HK-2 (cell line): Measurements from ENCODE around the gene SLC38A9.
"Not testable (repeated sequence)": the region's sequence is repeated elsewhere in the genome, so short reads cannot be mapped to it uniquely, and the experiment has no call there.

ENCODE experiments used
- DNase-seq: peaks from one replicate; pipeline ENCODE4 v3.0.0-alpha.2; 2018; ENCODE audit not compliant: unreplicated experiment

The SLC38A9 gene

DNA sequence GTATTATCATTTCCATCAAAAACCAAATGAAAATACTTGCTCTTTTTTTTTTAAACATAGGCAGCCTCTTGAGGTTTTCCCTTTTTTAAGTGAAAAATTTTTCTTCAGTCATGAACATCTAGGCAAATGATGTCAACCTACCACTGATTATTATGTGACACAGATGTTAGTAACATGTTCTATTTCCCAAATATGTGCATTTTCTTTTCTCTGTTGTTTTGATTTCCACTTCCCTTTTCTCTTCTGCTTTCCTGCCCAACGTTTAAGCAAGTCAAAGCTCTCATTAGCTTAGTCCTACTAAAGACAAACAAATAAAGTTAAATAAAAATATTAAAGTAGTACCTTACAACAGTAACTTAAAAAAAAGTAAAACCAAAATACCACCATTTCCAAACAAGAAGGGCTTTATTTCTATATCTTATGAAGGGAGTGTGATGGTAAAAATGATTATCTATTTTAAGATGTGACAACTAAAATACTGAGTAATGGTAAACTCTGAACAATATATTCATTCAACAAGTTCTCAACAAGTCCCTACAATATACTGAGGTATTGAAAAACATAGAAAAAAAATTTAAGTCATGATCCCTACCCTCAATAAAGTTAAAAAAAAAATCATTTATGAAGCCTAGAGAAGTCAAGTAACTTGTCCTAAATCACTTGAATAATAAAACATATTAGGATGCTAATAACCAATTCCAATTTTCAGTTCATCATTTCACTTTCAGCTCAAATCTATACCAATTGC is 9.4 kb downstream of the SLC38A9 start:
- DNase-seq: no peak

DNA sequence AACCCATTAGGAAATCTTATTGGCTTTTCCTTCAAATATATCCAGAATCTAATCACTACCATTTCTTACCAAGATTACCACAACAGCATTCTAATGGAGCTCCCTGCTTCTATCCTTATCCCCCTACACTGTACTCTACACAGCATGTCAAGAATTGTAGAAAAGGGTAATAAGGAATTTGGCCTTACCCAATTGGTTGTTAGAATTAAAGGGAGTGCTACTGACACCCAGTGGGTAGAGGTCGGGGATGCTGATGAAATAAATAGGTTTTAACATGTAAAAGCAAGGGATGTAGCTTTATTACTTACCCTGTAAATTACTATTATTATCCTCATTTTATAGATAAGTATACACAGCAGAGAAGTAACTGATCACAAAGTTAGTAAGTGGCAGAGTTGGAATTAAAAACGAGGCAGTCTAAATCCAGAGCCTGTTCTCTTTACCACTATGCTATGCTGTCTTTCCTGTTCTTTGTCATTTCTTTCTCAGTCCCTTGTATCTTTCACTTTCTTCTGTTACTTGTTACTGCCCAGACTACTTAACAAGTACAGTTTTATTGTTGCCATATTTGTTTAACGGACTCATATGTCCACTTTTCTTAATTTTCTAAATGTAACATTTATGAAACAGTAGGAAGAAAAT is 10.5 kb downstream of the SLC38A9 start:
- no peak for DNase-seq

GRCh38 chr5:55700745-55701144 is 11.4 kb downstream of the SLC38A9 start:
- no peak for DNase-seq

- DNase-seq: no peak
These were observed 13.0 kb downstream of the SLC38A9 start for GRCh38 chr5:55699041-55699688.

- DNase-seq: not testable (repeated sequence)
These were observed 15.4 kb downstream of the SLC38A9 start for GRCh38 chr5:55696704-55697103.

DNA sequence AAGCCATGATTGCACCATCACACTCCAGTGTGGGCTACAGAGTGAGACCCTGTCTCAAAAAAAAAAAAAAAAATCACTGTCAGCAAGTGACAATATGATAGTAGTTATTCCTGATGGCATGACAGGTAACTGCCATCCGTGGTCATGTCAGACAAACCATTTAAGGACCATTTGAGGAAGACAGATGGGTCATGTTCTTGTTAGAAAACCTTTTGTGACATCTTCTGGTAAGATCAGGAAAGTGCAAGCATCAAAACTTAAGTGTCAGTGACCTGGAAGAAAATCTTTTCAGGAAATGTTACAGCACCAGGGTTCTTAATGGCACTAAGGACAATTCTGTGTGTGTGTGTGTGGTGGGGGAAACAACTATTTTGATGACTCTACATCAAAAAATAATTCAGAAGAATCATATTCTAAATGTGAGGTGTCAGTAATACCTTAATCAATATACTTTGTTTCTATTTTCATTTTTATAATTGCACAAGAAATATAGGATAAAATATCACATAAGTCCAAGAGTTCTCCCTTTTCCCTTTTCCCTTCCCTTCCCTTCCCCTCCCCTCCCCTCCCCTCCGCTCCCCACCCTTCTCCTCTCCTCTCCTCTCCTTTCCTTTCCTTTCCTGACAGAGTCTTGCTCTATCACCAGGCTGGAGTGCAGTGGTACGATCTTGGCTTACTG is 17.8 kb downstream of the SLC38A9 start:
- DNase-seq: no peak

DNA sequence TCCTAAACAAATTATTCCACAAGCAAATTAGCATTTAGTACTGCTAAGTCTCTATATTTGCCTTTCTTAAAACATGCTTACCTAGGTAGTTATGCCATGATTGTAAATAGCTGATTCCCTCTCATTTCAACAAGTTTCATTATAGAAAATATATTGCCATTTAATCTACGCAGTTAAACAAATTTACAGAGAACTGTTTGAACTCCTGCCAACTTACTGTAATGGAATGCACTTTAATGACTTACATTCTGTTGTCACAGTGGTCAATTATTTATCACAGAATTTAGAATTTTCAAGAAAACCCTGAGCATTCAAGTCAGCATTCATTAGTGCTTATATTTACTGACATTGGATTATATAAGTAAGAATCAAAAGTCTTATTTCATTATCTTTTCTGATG is 19.6 kb downstream of the SLC38A9 start:
- DNase-seq: no peak

GRCh38 chr5:55692106-55692417 is 20.1 kb downstream of the SLC38A9 start:
- no peak for DNase-seq

DNA sequence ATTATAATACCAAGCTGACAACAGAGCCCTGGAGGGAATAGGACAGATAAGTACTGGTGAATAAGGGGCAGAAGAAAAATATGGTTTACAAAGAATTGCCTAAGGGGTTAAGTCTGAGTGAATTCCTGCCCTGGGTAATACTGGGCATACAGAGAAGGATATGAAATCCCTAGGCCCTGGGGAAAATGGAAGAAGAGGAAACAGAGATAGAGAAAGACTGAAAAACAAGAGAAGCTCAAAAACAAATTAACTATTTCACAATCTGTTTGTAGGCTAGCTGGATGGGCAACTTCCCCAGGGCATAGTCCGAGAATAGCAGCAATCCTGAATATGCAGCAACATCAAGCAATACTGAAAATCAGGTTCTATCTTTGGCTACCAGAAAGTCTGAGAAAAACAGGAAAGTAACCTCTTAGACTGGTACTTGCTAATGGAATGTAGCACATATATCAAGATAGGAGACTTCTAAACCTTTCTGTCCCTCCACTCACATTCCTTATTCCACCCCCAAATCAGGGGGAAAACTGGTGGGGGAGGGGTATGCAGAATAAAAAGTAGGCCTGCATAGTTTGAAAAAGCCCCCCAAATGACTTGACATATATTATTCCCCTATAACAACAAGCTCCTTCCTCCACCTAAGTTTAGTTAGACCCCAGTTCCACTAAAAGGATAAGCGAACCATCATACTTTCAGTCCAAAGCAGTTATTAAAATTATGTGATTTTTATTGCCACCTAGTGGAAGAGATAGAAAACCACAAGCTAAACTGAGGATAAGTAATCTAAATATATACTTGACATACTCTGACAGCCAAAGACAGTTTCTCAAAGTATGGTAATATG is 20.6 kb downstream of the SLC38A9 start:
- DNase-seq: no peak

DNA sequence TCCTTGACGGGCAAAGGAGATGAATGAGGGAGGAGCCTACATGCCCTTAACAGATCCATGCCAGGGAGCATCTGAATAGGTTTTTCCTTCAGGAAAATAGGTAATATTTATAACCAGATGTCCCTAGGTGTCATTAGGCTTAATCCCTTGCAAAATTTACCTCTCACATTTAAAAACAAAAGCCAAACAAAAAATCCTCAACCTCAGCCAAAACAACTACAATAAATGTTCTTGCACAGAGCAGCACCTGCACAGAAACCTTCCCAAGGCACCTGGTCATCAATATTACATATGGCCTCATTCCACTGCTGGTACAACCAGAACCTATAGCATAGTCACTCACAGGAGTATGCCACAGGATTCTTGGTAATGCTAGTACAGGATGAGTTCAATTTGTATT is 30.1 kb downstream of the SLC38A9 start:
- no peak for DNase-seq

DNA sequence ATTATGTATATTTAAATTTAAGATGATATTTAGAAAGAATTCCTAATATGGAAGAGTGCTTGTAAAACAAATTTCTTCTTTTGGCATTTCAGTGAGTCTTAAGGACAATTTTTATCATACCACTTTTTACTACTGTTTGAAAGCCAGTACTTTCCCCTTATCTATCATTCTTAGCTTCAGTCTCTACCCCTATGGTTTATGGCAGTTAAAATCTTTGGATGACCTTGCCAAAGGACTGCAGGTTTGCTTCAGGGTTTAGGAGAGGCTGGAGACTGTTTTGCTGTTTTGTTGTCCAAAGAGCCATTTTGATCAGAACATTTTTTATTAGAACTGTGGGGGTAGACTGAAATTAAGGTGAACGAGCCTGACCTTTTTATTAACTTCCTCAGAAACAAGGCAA is 30.8 kb downstream of the SLC38A9 start:
- no peak for DNase-seq

- DNase-seq: no peak
These were observed 31.8 kb downstream of the SLC38A9 start for GRCh38 chr5:55680353-55680752.

DNA sequence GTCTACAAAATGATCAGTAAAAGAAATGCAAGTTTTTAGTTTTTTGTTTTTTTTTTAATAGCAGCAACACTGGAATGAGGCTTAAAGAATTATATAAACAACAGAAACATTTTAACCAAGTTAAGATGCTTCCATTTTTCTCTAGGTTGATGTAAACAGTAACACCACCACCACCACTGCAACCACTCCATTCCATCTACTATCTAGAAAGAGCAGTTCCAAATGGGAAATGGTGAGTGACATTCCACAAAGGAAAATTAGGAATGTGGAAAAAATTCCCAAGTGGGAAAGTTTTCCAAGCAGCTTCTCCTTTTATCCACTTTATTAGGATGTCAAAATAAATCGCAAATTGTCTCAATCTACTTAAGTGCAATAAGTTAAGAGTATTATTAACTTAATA is 32.6 kb downstream of the SLC38A9 start:
- DNase-seq: no peak

GRCh38 chr5:55675119-55675518 is 37.0 kb downstream of the SLC38A9 start:
- DNase-seq: no peak

DNA sequence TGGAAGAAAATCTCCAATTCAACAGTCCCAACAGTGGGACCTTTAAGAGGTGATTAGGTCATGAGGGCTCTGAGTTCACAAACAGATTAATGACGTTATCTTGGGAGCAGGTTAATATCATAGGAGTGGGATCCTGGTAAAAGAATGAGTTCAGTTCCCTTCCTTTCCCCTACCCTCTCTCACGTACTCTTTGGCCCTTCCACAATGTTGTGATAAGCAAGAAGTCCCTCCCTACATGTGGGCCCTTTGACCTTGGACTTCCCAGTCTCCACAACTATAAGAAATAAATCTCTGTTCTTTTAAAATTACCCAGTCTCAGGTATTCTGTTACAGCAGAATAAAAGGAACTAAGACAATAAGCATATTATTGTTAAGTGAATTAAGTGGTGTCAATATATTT is 37.8 kb downstream of the SLC38A9 start:
- no peak for DNase-seq

GRCh38 chr5:55672477-55672911 is 39.6 kb downstream of the SLC38A9 start:
- DNase-seq: no peak

DNA sequence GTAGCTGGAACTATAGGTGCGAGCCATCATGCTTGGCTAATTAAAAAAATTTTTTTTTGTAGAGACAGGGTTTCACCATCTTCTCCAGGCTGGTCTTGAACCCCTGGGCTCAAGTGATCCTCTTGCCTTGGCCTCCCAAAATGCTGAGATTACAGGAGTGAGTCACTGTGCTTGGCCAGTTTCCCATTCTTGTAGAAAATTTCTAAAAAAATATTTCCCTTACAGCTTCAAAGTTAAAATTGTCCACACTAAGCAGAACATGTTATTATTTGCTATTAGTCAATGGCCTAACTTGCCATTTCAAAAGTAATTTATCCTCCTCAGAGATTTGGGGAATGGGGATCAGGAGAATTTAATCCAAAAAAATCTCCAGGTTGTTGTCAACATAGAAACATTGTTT is 40.1 kb downstream of the SLC38A9 start:
- no peak for DNase-seq

- peak; percentile 4 for DNase-seq
These were observed 43.8 kb downstream of the SLC38A9 start for GRCh38 chr5:55668356-55668755.

DNA sequence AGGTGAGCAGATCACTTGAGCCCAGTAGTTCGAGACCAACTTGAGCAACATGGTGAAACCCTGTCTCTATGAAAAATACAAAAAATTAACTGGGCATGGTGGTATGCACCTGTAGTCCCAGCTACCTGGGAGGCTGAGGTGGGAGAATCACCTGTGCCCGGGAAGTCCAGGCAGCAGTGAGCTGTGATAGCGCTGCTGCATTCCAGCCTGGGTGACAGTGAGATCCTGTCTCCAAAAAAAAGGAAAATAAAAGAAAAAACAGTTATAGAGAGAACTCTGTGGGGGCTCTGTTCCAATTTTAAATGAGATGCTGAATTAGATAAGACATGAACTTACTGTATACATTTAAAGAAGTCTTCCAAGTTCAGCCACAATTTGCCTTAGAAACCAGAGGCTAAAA is 44.2 kb downstream of the SLC38A9 start:
- no peak for DNase-seq

DNA sequence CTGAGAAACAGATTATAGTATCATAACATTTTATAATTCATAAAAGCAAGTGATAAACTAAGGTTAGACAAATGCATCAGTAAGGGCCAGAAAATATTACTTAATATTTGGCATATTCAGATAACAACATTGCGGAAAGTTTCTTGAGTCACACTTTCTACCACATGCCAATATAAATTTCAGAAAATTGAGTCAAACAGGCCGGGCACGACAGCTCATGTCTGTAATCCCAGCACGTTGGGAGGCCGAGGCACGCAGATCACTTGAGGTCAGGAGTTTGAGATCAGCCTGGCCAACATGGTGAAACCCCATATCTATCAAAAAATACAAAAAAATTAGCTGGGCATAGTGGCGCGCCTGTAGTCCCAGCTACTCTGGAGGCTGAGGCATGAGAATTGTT is 47.1 kb downstream of the SLC38A9 start:
- no peak for DNase-seq

GRCh38 chr5:55657443-55657842 is 54.7 kb downstream of the SLC38A9 start:
- no peak for DNase-seq

- no peak for DNase-seq
These were observed 61.7 kb downstream of the SLC38A9 start for GRCh38 chr5:55650386-55650785.
